ENCODE measurements around the gene BORCS8. TPM values are rescaled to one million over a fixed set of nuclear protein-coding genes. Genes with fewer than 3 reads are reported as not detected.

Gene BORCS8
- polyA plus RNA-seq, 2 of the 4 experiments (the other 2 are of a cell fraction): 9.1 to 10.6 TPM

- FAIRE-seq (no peak), DNase-seq (ENCODE audit: low read depth in 1 of 2, low spot score in 1 of 2) (no peak), ATAC-seq (no peak)
- no peak overlapping the region for H3K4me3 ChIP-seq
- no peaks in the 10 kb centered on the region for H3K4me1 ChIP-seq
- no peaks in the 10 kb centered on the region for H3K9me3 ChIP-seq
- POLR2A ChIA-PET: no interaction called here
- 0 out of 6 replicates have a peak overlapping the region, but pooled peaks of 1 of the 2 experiments have one; percentile 28 for H3K27ac ChIP-seq
- TF ChIP-seq BHLHE40 (IDR thresholded peaks at IDR 0.05; ENCODE audit: low read depth, low read length) (no peak), RCOR1 (IDR thresholded peaks at IDR 0.05; ENCODE audit: low read depth, low read length) (no peak), RAD21 (conservative IDR thresholded peaks at IDR 0.05 in 1 of 2, IDR thresholded peaks at IDR 0.05 in 1 of 2) (no peak), EP300 (IDR thresholded peaks at IDR 0.05) (no peak), ATOH8 (CRISPR knock-in tag; IDR thresholded peaks at IDR 0.05; ENCODE audit: low read depth) (no peak), SMC3 (IDR thresholded peaks at IDR 0.05) (no peak), HES2 (IDR thresholded peaks at IDR 0.05) (no peak), HOXB13 (CRISPR knock-in tag; IDR thresholded peaks at IDR 0.05; ENCODE audit: low read depth) (no peak), ZNF302 (CRISPR knock-in tag; IDR thresholded peaks at IDR 0.05) (no peak), KDM5A (IDR thresholded peaks at IDR 0.05) (no peak), E2F6 (IDR thresholded peaks at IDR 0.05; ENCODE audit: borderline replicate concordance, low read depth) (no peak)
- CTCF ChIA-PET: interaction anchor here (1.4 to 1.9 kb wide), 2 partner anchors 14 kb away, joined by 7 to 8 read pairs; no protein-coding TSS in a partner anchor
- 87% methylated on average over 4 of the region's 26 CpGs for WGBS (ENCODE audit: missing lambda C conversion rate)
- no peak overlapping the region for H3K4me2 ChIP-seq
Observed at GRCh38 chr19:19160461-19161035, 31.4 kb downstream of the BORCS8 start.

- TF ChIP-seq CBX8 (IDR thresholded peaks at IDR 0.05) (no peak), HOXB13 (CRISPR knock-in tag; IDR thresholded peaks at IDR 0.05; ENCODE audit: low read depth) (no peak), RAD21 (conservative IDR thresholded peaks at IDR 0.05 in 1 of 2, IDR thresholded peaks at IDR 0.05 in 1 of 2) (no peak), BCL3 (IDR thresholded peaks at IDR 0.05) (no peak), CHD4 (IDR thresholded peaks at IDR 0.05; ENCODE audit: borderline replicate concordance) (no peak), TP53 (CRISPR knock-in tag; IDR thresholded peaks at IDR 0.05) (no peak), FOSL2 (IDR thresholded peaks at IDR 0.05) (no peak), FOSL2 (CRISPR knock-in tag; IDR thresholded peaks at IDR 0.05) (no peak), TFCP2L1 (CRISPR knock-in tag; IDR thresholded peaks at IDR 0.05) (no peak), KDM1A (IDR thresholded peaks at IDR 0.05; ENCODE audit: low read depth) (no peak), ELK1 (IDR thresholded peaks at IDR 0.05; ENCODE audit: low read depth, low read length) (no peak), RFX5 (IDR thresholded peaks at IDR 0.05) (no peak), CHD2 (IDR thresholded peaks at IDR 0.05; ENCODE audit: low read length, partially characterized antibody) (no peak), POLR2A (IDR thresholded peaks at IDR 0.05; ENCODE audit: low read length) (no peak), ZNF302 (CRISPR knock-in tag; IDR thresholded peaks at IDR 0.05) (no peak), ESRRA (IDR thresholded peaks at IDR 0.05; ENCODE audit: borderline replicate concordance, low read length) (no peak), HOXA7 (CRISPR knock-in tag; IDR thresholded peaks at IDR 0.05) (no peak)
- Histone ChIP-seq H3K9me3 (no peaks in the 10 kb centered on the region), H3K4me2 (no peak overlapping the region), H3K4me3 (no peak overlapping the region), H3K4me1 (no peaks in the 10 kb centered on the region), H3K27ac (no peak overlapping the region)
- FAIRE-seq (no peak), DNase-seq (ENCODE audit: low read depth in 1 of 2, low spot score in 1 of 2) (no peak), ATAC-seq (no peak)
- CTCF ChIA-PET: interaction anchor here (1.4 kb wide), 1 partner anchor 13 kb away, joined by 8 read pairs; no protein-coding TSS in a partner anchor
- POLR2A ChIA-PET: no interaction called here
- 81% methylated on average over 4 of the region's 4 CpGs for WGBS (ENCODE audit: missing lambda C conversion rate)
Observed at GRCh38 chr19:19159534-19159933, 32.4 kb downstream of the BORCS8 start.

Measured in A549 (cell line).